NCI-H2196 treated with DMSO at 0.1 percent for 48 hours (cell line): Measurements from ENCODE around the gene CCDC152.
"Not testable (repeated sequence)": the region's sequence is repeated elsewhere in the genome, so short reads cannot be mapped to it uniquely, and the experiment has no call there.

Experiments
- DNase-seq: peaks from one replicate; lab custom pipeline; 2025; ENCODE audit not compliant: unreplicated experiment; lab: John Stamatoyannopoulos, UW

Gene CCDC152

GRCh38 chr5:42811591-42812446 is 55.2 kb downstream of the CCDC152 start, which contains the start of gene SELENOP:
SELENOP (minus strand) TSS chr5:42811892; CDS start chr5:42808353, 3,539 bp downstream.
- DNase-seq: no peak

GRCh38 chr5:42812620-42813019 is 56.0 kb downstream of the CCDC152 start:
- no peak for DNase-seq

GRCh38 chr5:42813533-42813932 is 56.9 kb downstream of the CCDC152 start:
- no peak for DNase-seq

- not testable (repeated sequence) for DNase-seq
Measured at GRCh38 chr5:42816546-42816945, 59.9 kb downstream of the CCDC152 start.

- DNase-seq: no peak
Measured at GRCh38 chr5:42819745-42820144, 63.1 kb downstream of the CCDC152 start.

- no peak for DNase-seq
Measured at GRCh38 chr5:42822548-42822947, 65.9 kb downstream of the CCDC152 start.

GRCh38 chr5:42824347-42824976 is 67.8 kb downstream of the CCDC152 start:
- no peak for DNase-seq

GRCh38 chr5:42825422-42826148 is 69.0 kb downstream of the CCDC152 start:
- no peak for DNase-seq

- DNase-seq: no peak
Measured at GRCh38 chr5:42826757-42827515, 70.3 kb downstream of the CCDC152 start.

- no peak for DNase-seq
Measured at GRCh38 chr5:42828671-42829070, 72.1 kb downstream of the CCDC152 start.

- no peak for DNase-seq
Measured at GRCh38 chr5:42830924-42831323, 74.3 kb downstream of the CCDC152 start.

- no peak for DNase-seq
Measured at GRCh38 chr5:42832060-42832459, 75.4 kb downstream of the CCDC152 start.

- no peak for DNase-seq
Measured at GRCh38 chr5:42836070-42836769, 79.6 kb downstream of the CCDC152 start.

GRCh38 chr5:42837601-42838000 is 81.0 kb downstream of the CCDC152 start:
- no peak for DNase-seq

- DNase-seq: no peak
Measured at GRCh38 chr5:42839196-42839595, 82.6 kb downstream of the CCDC152 start.

GRCh38 chr5:42840269-42840668 is 83.7 kb downstream of the CCDC152 start:
- no peak for DNase-seq

GRCh38 chr5:42840842-42841567 is 84.4 kb downstream of the CCDC152 start:
- no peak for DNase-seq

GRCh38 chr5:42842921-42843641 is 86.5 kb downstream of the CCDC152 start:
- no peak for DNase-seq

GRCh38 chr5:42843675-42844292 is 87.2 kb downstream of the CCDC152 start:
- DNase-seq: no peak
